Neuron (in vitro differentiated cells): ENCODE data around the gene CEP164.
"Not testable (repeated sequence)": the region's sequence is repeated elsewhere in the genome, so short reads cannot be mapped to it uniquely, and the experiment has no call there.

Experiments used
- H2AFZ ChIP-seq: one replicate; pipeline ENCODE4 v1.6.1; 2013; ENCODE audit warnings: low read depth, mild to moderate bottlenecking, inconsistent platforms, low read length, moderate library complexity
- H3K27me3 ChIP-seq: one replicate; pipeline ENCODE4 v1.6.1; 2013; ENCODE audit warnings: low read length; ENCODE audit not compliant: insufficient read depth
- H3K36me3 ChIP-seq: one replicate; pipeline ENCODE4 v1.6.1; 2013; ENCODE audit warnings: low read length; ENCODE audit not compliant: insufficient read depth
- H3K4me1 ChIP-seq: one replicate; pipeline ENCODE4 v1.6.1; 2013; ENCODE audit warnings: low read length; ENCODE audit not compliant: insufficient read depth
- H3K4me3 ChIP-seq: 2 replicates; pipeline ENCODE4 v1.5.1; 2013; ENCODE audit warnings: mild to moderate bottlenecking, low read length, moderate library complexity
- H3K9me3 ChIP-seq: one replicate; pipeline ENCODE4 v1.6.1; 2013; ENCODE audit warnings: low read length

Gene CEP164

DNA sequence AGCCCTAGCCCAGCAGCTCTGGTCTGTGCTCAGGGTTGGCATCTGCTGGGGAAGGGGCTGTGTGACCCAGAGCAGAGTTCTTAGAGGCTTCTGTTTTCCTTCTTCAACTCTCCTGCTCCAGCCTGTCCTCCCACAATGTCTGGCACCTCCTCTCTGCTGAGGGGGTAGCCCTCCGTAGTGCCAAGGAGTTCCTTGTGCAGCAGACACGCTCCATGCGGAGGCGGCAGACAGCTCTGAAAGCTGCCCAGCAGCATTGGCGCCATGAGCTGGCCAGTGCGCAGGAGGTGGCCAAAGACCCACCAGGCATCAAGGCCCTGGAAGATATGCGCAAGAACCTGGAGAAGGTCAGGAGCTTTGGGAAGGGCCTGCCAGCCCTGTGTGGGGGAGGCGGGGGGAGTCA is 69.3 kb downstream of the CEP164 start:
- Histone ChIP-seq H3K9me3 (peaks cover 13% of the 10 kb centered on the region), H3K4me3 (no peak overlapping the region), H3K36me3 (peaks cover 55% of the 10 kb centered on the region), H2AFZ (no peak overlapping the region), H3K4me1 (no peaks in the 10 kb centered on the region), H3K27me3 (no peaks in the 10 kb centered on the region)

DNA sequence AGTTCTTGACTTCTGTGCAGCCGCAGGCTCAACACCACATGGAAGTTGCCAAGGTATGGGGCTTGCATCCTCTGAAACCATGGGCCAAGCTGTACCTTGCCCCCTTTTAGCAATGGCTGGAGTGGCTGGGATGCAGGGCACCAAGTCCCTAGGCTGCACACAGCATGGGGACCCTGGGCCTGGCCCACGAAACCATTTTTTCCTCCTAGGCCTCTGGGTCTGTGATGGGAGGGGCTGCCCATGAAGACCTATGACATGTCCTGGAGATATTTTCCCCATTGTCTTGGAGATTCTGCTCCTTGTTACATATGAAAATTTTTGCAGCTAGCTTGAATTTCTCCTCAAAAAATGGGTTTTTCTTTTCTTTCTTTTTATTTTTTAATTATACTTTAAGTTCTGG is 71.0 kb downstream of the CEP164 start:
- H2AFZ ChIP-seq, H3K4me1 ChIP-seq, H3K27me3 ChIP-seq, H3K4me3 ChIP-seq: not testable (repeated sequence)
- H3K9me3 ChIP-seq, result peaks cover 13% of the 10 kb centered on the region
- H3K36me3 ChIP-seq, result peaks cover 40% of the 10 kb centered on the region

DNA sequence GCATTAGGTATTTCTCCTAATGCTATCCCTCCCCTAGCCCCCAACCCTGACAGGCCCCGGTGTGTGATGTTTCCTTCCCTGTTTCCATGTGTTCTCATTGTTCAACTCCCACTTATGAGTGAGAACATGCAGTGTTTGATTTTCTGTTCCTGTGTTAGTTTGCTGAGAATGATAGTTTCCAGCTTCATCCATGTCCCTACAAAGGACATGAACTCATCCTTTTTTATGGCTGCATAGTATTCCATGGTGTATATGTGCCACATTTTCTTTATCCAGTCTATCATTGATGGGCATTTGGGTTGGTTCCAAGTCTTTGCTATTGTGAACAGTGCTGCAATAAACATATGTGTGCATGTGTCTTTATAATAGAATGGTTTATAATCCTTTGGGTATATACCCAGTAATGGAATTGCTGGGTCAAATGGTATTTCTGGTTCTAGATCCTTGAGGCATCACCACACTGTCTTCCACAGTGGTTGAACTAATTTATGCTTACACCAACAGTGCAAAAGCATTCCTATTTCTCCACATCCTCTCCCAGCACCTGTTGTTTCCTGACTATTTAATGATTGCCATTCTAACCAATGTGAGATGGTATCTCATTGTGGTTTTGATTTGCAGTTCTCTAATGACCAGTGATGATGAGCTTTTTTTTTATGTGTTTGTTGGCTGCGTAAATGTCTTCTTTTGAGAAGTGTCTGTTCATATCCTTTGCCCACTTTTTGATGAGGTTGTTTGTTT is 71.6 kb downstream of the CEP164 start:
- H3K27me3 ChIP-seq, H3K4me3 ChIP-seq, H2AFZ ChIP-seq, H3K4me1 ChIP-seq: not testable (repeated sequence)
- peaks cover 13% of the 10 kb centered on the region for H3K9me3 ChIP-seq
- H3K36me3 ChIP-seq, result peaks cover 34% of the 10 kb centered on the region

DNA sequence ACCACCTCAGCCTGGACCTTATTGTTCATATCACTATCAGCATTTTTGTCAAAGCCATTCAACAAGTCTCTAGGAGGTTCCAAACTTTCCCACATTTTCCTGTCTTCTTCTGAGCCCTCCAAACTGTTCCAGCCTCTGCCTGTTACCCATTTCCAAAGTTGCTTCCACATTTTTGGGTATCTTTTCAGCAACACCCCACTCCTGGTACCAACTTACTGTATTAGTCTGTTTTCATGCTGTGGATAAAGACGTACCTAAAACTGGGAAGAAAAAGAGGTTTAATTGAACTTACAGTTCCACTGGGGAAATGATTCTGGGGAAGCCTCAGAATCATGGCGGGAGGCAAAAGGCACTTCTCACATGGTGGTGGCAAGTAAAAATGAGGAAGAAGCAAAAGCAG is 78.2 kb downstream of the CEP164 start:
- not testable (repeated sequence) for H3K27me3 ChIP-seq, H2AFZ ChIP-seq, H3K4me1 ChIP-seq, H3K4me3 ChIP-seq
- peaks cover 12% of the 10 kb centered on the region for H3K9me3 ChIP-seq
- H3K36me3 ChIP-seq, result peaks cover 38% of the 10 kb centered on the region

DNA sequence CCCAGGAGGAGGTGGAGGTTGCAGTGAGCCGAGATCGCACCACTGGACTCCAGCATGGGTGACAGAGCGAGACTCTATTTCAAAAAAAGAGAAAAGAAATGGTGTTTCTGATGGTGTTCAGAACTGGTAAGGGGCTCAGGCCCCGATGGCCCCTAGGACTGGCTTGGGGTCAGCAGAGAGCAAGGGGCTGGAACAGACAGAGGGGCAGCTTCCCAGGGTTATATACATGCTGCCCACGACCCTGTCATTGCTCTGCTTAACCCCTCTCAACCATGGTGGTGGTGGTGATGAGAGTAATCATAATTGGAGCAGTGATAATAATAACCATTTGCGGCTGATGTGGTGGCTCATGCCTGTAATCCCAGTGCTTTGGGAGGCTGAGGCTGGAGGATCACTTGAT is 79.4 kb downstream of the CEP164 start:
- H2AFZ ChIP-seq, result no peak overlapping the region
- H3K27me3 ChIP-seq, result no peaks in the 10 kb centered on the region
- H3K4me1 ChIP-seq, result no peaks in the 10 kb centered on the region
- no peak overlapping the region for H3K4me3 ChIP-seq
- peaks cover 12% of the 10 kb centered on the region for H3K9me3 ChIP-seq
- H3K36me3 ChIP-seq, result peaks cover 47% of the 10 kb centered on the region

DNA sequence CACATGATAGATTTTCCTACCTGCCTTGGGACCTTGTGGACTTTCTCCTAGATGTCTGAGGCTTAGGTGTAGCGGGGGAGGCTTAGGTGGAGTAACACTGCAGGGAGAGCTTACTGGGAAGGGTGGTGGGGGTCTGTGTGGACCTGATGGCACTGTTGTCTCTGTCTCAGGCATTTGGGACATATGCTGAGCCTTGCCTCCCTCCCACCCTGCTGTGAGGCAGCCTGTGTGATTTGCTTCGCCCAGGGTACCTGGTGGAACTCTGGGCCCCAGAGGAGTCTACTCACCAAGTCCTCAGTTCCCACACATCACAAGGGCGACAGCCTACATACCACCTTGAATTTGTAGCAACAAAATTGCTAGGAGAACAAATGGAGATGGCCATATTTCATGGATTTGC is 80.7 kb downstream of the CEP164 start:
- H3K27me3 ChIP-seq, result no peaks in the 10 kb centered on the region
- H3K36me3 ChIP-seq, result peaks cover 49% of the 10 kb centered on the region
- H3K4me3 ChIP-seq, result no peak overlapping the region
- no peaks in the 10 kb centered on the region for H3K4me1 ChIP-seq
- no peak overlapping the region for H2AFZ ChIP-seq
- H3K9me3 ChIP-seq, result peaks cover 12% of the 10 kb centered on the region

DNA sequence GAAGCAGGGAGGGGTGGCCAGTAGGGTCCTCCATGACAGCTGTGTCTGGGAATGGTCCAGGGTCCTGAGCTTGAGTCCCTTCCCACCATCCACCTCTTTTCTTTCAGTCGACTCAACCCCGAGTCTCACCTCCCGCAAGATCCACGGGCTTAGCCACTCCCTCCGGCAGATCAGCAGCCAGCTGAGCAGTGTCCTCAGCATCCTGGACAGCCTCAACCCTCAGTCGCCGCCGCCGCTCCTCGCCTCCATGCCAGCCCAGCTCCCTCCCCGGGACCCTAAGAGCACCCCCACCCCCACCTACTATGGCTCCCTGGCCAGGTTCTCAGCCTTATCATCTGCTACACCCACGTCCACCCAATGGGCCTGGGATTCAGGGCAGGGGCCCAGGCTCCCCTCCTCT is 81.9 kb downstream of the CEP164 start:
- peaks cover 48% of the 10 kb centered on the region for H3K36me3 ChIP-seq
- H3K27me3 ChIP-seq, result no peaks in the 10 kb centered on the region
- H3K4me3 ChIP-seq, result no peak overlapping the region
- no peak overlapping the region for H2AFZ ChIP-seq
- H3K9me3 ChIP-seq, result peaks cover 14% of the 10 kb centered on the region
- no peaks in the 10 kb centered on the region for H3K4me1 ChIP-seq

DNA sequence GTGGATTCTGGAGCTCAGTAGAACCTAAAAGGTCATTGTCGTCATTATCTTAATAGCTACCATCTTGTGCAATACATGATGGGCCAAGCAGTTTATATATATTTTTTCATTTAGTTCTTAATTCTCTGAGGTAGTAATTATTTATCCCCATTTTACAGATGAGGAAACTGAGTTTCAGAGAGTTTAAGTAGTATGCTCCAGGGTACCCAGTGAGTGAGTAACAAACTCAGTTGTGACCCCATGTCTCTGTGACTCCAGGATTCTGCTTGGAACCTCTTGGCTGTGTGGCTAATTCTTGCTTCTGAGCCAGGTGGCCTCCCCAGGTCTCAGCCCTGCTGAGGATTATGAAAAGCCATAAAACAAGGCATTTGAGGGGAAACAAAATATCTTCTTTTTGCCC is 82.6 kb downstream of the CEP164 start:
- Histone ChIP-seq H3K4me1 (no peaks in the 10 kb centered on the region), H3K9me3 (peaks cover 10% of the 10 kb centered on the region), H3K4me3 (no peak overlapping the region), H3K36me3 (peaks cover 43% of the 10 kb centered on the region), H3K27me3 (no peaks in the 10 kb centered on the region), H2AFZ (no peak overlapping the region)

DNA sequence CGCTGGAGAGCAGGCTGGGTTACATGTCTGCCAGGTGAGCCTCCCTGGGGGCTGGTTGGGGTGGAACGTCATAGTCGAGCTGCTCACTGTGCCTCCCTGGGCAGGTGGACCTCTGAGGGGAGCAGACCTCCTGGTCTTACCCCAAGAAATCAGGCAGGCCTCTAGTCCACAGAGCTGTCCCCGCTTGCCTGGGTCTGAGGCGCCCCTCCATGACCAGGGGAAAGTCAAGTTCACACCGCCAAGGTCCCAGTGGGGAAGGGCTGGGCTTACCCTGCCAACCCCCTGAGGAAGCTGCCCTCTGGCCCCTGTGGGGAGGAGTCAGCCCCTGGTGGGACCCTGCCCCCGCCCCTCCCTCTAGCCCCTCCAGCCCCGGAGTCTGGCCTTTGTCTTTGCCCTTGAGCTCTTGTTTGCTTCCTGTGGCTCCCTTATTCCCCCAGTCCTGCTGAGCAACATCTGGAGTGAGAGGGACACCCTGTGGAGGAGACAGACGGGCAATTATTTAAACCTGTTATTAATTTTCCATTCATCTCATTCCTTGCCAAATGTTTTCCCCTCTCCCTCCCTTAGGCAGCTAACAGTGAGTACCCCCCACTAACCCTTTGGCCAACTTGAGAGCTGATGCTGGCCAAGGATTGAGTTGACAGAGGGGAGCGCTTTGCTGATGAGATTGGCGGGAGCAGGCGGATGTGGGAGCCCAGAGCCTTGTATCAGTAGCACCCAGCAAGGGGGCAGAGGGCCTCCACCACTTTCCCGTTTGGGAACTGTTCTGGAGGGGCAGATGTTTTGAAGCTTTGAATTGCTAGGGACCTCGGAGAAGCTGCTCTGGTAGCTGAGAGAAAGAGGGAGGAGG is 83.4 kb downstream of the CEP164 start:
- Histone ChIP-seq H3K4me1 (no peaks in the 10 kb centered on the region), H2AFZ (no peak overlapping the region), H3K27me3 (no peaks in the 10 kb centered on the region), H3K4me3 (no peak overlapping the region), H3K36me3 (peaks cover 41% of the 10 kb centered on the region), H3K9me3 (peaks cover 8% of the 10 kb centered on the region)

DNA sequence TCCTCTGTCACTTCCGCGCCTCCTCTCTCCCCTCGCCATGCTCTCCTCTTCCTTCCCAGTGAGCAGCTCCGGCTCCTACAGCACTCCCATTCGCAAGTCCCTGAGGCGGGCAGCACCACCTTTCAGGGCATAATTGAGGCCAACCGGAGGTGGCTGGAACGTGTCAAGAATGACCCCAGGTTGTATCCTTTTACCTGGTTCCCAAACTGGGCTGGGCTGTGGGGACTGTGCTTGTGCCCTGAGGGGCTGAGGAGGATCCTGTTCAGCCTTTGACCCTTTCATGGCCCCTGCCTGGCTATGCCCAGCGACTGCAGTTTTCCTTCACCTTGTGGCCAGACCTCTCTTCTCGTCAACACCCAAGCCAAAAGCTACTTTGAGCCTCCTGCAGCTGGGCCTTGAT is 84.1 kb downstream of the CEP164 start:
- Histone ChIP-seq H3K9me3 (peaks cover 4% of the 10 kb centered on the region), H3K4me1 (no peaks in the 10 kb centered on the region), H2AFZ (no peak overlapping the region), H3K27me3 (no peaks in the 10 kb centered on the region), H3K36me3 (peaks cover 41% of the 10 kb centered on the region), H3K4me3 (no peak overlapping the region)

DNA sequence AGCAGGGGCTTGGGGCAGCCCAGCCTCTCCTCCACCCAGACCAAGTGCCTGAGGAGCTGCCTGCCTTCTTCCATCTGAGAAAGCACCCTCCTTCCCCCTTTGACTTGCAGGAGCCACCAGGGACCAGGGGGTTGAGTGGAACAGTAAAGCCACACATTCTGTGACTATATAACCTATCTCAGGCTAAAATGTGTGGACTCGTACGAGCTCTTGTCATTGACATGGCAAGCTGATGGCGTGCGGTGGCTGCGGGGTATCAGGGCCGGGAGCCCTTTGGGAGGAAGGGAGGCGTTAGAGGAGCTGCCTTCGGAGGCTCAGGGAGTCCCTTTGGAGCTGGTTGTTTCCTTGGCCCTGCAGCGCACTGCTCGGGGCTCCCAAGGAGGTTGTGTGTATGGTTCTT is 84.5 kb downstream of the CEP164 start:
- no peaks in the 10 kb centered on the region for H3K4me1 ChIP-seq
- peaks cover 1% of the 10 kb centered on the region for H3K9me3 ChIP-seq
- H2AFZ ChIP-seq, result no peak overlapping the region
- peaks cover 41% of the 10 kb centered on the region for H3K36me3 ChIP-seq
- no peak overlapping the region for H3K4me3 ChIP-seq
- H3K27me3 ChIP-seq, result no peaks in the 10 kb centered on the region

DNA sequence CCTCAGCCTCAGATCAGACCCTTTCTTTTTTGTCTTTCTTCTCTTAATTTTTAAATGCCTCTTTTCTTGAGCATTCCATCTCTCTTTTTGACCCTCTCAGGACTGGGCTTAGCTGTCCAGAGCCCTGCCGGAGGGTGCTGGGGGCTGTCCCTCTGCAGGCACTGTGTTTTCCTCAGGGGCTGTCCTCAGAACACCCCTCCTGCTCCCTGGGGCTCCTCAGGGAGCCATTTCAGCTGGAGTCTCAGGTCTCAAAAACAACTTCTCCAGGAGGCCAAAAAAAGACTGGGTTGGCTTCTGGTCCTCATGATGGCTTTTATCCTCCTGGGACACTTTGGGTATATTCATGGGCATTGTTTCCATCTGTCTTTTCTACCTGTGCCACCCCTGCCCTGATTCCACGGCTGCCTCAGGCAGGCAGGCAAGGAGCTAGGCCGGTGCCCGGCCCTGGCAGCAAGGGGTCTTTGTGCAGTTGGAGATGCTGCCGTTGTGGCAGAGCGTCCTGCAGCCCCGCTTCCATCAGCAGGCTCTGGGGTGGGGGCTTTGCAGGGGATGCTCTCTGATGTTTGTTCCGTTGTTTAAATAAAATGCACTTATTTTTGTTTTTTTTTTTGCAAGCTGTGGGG is 85.1 kb downstream of the CEP164 start:
- Histone ChIP-seq H3K27me3 (no peaks in the 10 kb centered on the region), H2AFZ (no peak overlapping the region), H3K4me3 (no peak overlapping the region), H3K9me3 (peaks cover 1% of the 10 kb centered on the region), H3K4me1 (no peaks in the 10 kb centered on the region), H3K36me3 (peaks cover 37% of the 10 kb centered on the region)

DNA sequence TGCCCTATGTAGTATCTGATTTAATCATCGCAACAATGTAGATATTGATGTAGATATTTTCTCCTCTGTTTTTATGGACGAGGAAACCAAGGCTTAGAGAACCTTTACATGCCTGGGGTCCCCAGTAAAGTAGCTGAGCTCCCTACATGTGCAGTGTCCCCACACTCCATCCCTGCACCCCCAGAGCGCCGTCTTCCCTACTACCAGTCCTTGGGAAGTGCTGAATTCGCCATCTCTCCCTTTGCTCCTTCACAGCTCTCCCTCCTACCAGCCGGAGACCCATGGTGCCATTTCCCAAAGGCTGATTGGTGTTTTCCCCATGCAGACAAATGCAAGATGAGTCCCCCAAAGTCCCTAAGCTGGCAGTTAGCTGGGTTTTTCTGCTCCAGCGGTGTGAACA is 86.0 kb downstream of the CEP164 start:
- Histone ChIP-seq H3K27me3 (no peaks in the 10 kb centered on the region), H3K36me3 (peaks cover 29% of the 10 kb centered on the region), H3K4me3 (no peak overlapping the region), H2AFZ (no peak overlapping the region), H3K9me3 (peaks cover 1% of the 10 kb centered on the region), H3K4me1 (no peaks in the 10 kb centered on the region)
